GM23338 (cell line): ENCODE results near the gene FAM234A.

Experiments used
- JUNB ChIP-seq: IDR thresholded peaks from one replicate; pipeline ENCODE4 v1.6.1; 2016; ENCODE audit warnings: antibody characterized with exemption; ENCODE audit not compliant: unreplicated experiment
- POLR2AphosphoS5 ChIP-seq: IDR thresholded peaks from 2 replicates; pipeline ENCODE4 v1.6.1; 2016; ENCODE audit warnings: antibody characterized with exemption, low read depth
- TF ChIP-seq, protein P1 (sequence below): IDR thresholded peaks from one replicate; pipeline ENCODE4 v1.6.1; 2018; ENCODE audit warnings: antibody characterized with exemption; ENCODE audit not compliant: unreplicated experiment
- TF ChIP-seq, protein P2 (sequence below), 2 experiments: fragments of 200-600 bp in 1 of 2; sonication (generic) in 1 of 2; conservative IDR thresholded peaks; 2 replicates each; pipeline versions ENCODE4 v1.5.1 to v1.6.1; 2016 to 2017; ENCODE audit warnings: antibody characterized with exemption in 2 of 2, low read depth in 2 of 2, mild to moderate bottlenecking in 2 of 2, moderate library complexity in 1 of 2
- TF ChIP-seq, protein P3 (sequence below): fragments of 250-450 bp; sonication (Bioruptor Pico); IDR thresholded peaks from 2 replicates; pipeline ENCODE4 v1.5.0; 2020; ENCODE audit warnings: mild to moderate bottlenecking, moderate library complexity
- TF ChIP-seq, protein P4 (sequence below): IDR thresholded peaks from 2 replicates; pipeline ENCODE4 v1.6.1; 2016; ENCODE audit warnings: antibody characterized with exemption

DNA sequence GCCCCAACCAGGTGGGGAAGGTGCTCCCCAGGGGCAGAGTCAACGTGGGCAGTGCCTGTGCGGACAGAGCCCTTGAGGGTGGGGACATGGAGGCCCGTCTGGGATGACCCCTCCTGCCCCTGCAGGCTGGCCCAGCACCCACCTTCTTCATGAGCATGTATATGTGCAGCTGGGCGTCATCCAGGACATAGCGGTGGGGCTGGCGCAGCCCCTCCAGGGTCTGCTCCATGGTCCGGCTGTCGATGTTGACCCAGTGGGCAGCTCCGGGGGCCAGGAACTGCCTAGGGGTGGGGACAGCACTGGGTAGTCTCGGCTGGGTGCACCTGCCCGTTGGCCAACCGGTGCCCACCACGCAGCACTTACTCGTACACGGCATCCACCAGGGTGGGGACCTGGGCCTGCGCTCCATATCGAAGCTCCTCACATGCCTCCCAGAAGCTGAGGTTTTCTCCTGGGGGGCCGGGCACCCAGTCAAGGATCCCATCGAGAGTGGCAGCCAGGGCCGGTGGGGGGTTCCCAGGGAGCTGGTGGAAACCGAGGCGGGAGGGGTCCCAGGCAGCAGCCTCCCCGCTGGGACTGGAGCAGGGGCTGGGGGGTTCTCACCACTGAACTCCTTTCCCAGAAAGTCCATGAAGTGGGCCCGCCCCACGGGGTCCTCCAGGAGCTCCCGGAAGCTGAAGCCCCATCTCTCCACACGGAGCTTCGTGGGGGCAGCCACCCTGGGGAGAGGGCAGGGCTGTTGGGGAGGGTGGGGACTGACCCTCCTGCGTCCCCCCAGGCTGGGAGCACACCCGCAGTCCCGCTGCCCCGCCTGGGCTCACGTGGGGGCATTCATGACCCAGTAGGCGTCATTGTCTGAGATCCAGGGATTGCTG lies 36.0 kb downstream of the FAM234A start:
- TF ChIP-seq, protein P1, sequence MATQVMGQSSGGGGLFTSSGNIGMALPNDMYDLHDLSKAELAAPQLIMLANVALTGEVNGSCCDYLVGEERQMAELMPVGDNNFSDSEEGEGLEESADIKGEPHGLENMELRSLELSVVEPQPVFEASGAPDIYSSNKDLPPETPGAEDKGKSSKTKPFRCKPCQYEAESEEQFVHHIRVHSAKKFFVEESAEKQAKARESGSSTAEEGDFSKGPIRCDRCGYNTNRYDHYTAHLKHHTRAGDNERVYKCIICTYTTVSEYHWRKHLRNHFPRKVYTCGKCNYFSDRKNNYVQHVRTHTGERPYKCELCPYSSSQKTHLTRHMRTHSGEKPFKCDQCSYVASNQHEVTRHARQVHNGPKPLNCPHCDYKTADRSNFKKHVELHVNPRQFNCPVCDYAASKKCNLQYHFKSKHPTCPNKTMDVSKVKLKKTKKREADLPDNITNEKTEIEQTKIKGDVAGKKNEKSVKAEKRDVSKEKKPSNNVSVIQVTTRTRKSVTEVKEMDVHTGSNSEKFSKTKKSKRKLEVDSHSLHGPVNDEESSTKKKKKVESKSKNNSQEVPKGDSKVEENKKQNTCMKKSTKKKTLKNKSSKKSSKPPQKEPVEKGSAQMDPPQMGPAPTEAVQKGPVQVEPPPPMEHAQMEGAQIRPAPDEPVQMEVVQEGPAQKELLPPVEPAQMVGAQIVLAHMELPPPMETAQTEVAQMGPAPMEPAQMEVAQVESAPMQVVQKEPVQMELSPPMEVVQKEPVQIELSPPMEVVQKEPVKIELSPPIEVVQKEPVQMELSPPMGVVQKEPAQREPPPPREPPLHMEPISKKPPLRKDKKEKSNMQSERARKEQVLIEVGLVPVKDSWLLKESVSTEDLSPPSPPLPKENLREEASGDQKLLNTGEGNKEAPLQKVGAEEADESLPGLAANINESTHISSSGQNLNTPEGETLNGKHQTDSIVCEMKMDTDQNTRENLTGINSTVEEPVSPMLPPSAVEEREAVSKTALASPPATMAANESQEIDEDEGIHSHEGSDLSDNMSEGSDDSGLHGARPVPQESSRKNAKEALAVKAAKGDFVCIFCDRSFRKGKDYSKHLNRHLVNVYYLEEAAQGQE: no peak
- TF ChIP-seq JUNB: no peak
- TF ChIP-seq, protein P2, sequence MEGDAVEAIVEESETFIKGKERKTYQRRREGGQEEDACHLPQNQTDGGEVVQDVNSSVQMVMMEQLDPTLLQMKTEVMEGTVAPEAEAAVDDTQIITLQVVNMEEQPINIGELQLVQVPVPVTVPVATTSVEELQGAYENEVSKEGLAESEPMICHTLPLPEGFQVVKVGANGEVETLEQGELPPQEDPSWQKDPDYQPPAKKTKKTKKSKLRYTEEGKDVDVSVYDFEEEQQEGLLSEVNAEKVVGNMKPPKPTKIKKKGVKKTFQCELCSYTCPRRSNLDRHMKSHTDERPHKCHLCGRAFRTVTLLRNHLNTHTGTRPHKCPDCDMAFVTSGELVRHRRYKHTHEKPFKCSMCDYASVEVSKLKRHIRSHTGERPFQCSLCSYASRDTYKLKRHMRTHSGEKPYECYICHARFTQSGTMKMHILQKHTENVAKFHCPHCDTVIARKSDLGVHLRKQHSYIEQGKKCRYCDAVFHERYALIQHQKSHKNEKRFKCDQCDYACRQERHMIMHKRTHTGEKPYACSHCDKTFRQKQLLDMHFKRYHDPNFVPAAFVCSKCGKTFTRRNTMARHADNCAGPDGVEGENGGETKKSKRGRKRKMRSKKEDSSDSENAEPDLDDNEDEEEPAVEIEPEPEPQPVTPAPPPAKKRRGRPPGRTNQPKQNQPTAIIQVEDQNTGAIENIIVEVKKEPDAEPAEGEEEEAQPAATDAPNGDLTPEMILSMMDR (conservative IDR thresholded peaks at IDR 0.05; ENCODE audit: low read depth in 2 of 2): no peak
- no peak for TF ChIP-seq POLR2AphosphoS5
- TF ChIP-seq, protein P3, sequence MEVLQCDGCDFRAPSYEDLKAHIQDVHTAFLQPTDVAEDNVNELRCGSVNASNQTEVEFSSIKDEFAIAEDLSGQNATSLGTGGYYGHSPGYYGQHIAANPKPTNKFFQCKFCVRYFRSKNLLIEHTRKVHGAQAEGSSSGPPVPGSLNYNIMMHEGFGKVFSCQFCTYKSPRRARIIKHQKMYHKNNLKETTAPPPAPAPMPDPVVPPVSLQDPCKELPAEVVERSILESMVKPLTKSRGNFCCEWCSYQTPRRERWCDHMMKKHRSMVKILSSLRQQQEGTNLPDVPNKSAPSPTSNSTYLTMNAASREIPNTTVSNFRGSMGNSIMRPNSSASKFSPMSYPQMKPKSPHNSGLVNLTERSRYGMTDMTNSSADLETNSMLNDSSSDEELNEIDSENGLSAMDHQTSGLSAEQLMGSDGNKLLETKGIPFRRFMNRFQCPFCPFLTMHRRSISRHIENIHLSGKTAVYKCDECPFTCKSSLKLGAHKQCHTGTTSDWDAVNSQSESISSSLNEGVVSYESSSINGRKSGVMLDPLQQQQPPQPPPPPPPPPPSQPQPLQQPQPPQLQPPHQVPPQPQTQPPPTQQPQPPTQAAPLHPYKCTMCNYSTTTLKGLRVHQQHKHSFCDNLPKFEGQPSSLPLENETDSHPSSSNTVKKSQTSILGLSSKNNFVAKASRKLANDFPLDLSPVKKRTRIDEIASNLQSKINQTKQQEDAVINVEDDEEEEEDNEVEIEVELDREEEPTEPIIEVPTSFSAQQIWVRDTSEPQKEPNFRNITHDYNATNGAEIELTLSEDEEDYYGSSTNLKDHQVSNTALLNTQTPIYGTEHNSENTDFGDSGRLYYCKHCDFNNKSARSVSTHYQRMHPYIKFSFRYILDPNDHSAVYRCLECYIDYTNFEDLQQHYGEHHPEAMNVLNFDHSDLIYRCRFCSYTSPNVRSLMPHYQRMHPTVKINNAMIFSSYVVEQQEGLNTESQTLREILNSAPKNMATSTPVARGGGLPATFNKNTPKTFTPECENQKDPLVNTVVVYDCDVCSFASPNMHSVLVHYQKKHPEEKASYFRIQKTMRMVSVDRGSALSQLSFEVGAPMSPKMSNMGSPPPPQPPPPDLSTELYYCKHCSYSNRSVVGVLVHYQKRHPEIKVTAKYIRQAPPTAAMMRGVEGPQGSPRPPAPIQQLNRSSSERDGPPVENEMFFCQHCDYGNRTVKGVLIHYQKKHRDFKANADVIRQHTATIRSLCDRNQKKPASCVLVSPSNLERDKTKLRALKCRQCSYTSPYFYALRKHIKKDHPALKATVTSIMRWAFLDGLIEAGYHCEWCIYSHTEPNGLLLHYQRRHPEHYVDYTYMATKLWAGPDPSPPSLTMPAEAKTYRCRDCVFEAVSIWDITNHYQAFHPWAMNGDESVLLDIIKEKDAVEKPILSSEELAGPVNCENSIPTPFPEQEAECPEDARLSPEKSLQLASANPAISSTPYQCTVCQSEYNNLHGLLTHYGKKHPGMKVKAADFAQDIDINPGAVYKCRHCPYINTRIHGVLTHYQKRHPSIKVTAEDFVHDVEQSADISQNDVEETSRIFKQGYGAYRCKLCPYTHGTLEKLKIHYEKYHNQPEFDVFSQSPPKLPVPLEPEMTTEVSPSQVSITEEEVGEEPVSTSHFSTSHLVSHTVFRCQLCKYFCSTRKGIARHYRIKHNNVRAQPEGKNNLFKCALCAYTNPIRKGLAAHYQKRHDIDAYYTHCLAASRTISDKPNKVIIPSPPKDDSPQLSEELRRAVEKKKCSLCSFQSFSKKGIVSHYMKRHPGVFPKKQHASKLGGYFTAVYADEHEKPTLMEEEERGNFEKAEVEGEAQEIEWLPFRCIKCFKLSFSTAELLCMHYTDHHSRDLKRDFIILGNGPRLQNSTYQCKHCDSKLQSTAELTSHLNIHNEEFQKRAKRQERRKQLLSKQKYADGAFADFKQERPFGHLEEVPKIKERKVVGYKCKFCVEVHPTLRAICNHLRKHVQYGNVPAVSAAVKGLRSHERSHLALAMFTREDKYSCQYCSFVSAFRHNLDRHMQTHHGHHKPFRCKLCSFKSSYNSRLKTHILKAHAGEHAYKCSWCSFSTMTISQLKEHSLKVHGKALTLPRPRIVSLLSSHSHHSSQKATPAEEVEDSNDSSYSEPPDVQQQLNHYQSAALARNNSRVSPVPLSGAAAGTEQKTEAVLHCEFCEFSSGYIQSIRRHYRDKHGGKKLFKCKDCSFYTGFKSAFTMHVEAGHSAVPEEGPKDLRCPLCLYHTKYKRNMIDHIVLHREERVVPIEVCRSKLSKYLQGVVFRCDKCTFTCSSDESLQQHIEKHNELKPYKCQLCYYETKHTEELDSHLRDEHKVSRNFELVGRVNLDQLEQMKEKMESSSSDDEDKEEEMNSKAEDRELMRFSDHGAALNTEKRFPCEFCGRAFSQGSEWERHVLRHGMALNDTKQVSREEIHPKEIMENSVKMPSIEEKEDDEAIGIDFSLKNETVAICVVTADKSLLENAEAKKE (CRISPR knock-in tag): no peak
- TF ChIP-seq, protein P4, sequence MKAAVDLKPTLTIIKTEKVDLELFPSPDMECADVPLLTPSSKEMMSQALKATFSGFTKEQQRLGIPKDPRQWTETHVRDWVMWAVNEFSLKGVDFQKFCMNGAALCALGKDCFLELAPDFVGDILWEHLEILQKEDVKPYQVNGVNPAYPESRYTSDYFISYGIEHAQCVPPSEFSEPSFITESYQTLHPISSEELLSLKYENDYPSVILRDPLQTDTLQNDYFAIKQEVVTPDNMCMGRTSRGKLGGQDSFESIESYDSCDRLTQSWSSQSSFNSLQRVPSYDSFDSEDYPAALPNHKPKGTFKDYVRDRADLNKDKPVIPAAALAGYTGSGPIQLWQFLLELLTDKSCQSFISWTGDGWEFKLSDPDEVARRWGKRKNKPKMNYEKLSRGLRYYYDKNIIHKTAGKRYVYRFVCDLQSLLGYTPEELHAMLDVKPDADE: no peak
